Mammary microvascular endothelial cell (primary cell): Measurements from ENCODE around the gene POLR1H. TPM values are rescaled to one million over a fixed set of nuclear protein-coding genes. Genes with fewer than 3 reads are reported as not detected.

Source experiments
- total RNA-seq: library from RNA; depleted of rRNA; stranded (reverse); fragments of >200 nt; gene quantifications from 2 replicates; pipeline ENCODE4 v1.2.3, GENCODE V29; 2015

The POLR1H gene
- total RNA-seq: 28.0 and 38.4 TPM in 2 replicates

GRCh38 chr6:30061092-30061857 lies at the start of gene POLR1H:
Gene POLR1H (plus strand): TSS chr6:30061265. CDS start chr6:30061525, 260 bp downstream.

GRCh38 chr6:30066577-30067459 lies 5.8 kb downstream of the POLR1H start, which contains the start of gene PPP1R11:
Gene PPP1R11 (plus strand): TSS chr6:30067198. CDS start chr6:30067411, 213 bp downstream.

GRCh38 chr6:30075094-30075789 lies 14.2 kb downstream of the POLR1H start, which contains the start of gene RNF39:
Gene RNF39 (minus strand): TSS chr6:30075769. CDS start chr6:30075585, 184 bp downstream.

GRCh38 chr6:30113003-30113759 lies 52.1 kb downstream of the POLR1H start, which contains the start of gene TRIM31:
Gene TRIM31 (minus strand): TSS chr6:30113090. CDS start chr6:30112805, 285 bp downstream.

Other genes with a start within 250 kb of the POLR1H start
- gene HLA-G, start 233.4 kb upstream of the POLR1H start, total RNA-seq: not detected in 2 replicates
- 1,130 and 1,554 TPM in 2 replicates for gene HLA-A, start 118.7 kb upstream of the POLR1H start, total RNA-seq
- gene PPP1R11, start 5.9 kb downstream of the POLR1H start, total RNA-seq: 37.1 and 40.5 TPM in 2 replicates
- not detected in 2 replicates for gene RNF39, start 14.5 kb downstream of the POLR1H start, total RNA-seq
- gene TRIM31, start 51.8 kb downstream of the POLR1H start, total RNA-seq: not detected in 2 replicates
- not detected in 2 replicates for gene TRIM40, start 74.9 kb downstream of the POLR1H start, total RNA-seq
- not detected in 2 replicates for gene TRIM10, start 99.9 kb downstream of the POLR1H start, total RNA-seq
- not detected in 2 replicates for gene TRIM15, start 102.3 kb downstream of the POLR1H start, total RNA-seq
- gene TRIM26, start 152.1 kb downstream of the POLR1H start, total RNA-seq: 60.5 and 62.6 TPM in 2 replicates